HG03175 (cell line): ENCODE results near the gene RPS25.
"Not testable (repeated sequence)": the region's sequence is repeated elsewhere in the genome, so short reads cannot be mapped to it uniquely, and the experiment has no call there.

Experiments used
- ATAC-seq: cut with Tn5 transposase; IDR thresholded peaks from one replicate; pipeline ENCODE4 v1.9.1; 2021; ENCODE audit warnings: mild to moderate bottlenecking, moderate library complexity; ENCODE audit not compliant: unreplicated experiment

Gene RPS25

GRCh38 chr11:119018074-119018938 is at the start of gene RPS25, which contains the start of gene TRAPPC4:
Gene RPS25, minus strand, starts transcription at chr11:119018343. Its CDS starts 59 bp downstream, at chr11:119018284.
Gene TRAPPC4, plus strand, starts transcription at chr11:119018766. Its CDS starts 30 bp downstream, at chr11:119018796.
- peak; percentile 92 for ATAC-seq

- ATAC-seq, result peak; percentile 95
Measured at GRCh38 chr11:119067371-119068222, 49.5 kb upstream of the RPS25 start, which contains the start of gene VPS11. Gene VPS11, plus strand, starts transcription at chr11:119067818. Its CDS starts 6 bp downstream, at chr11:119067824.

- ATAC-seq, result no peak
Measured at GRCh38 chr11:119065369-119065768, 47.2 kb upstream of the RPS25 start.

- ATAC-seq, result no peak
Measured at GRCh38 chr11:119062779-119063178, 44.6 kb upstream of the RPS25 start.

- ATAC-seq, result no peak
Measured at GRCh38 chr11:119061256-119061655, 43.1 kb upstream of the RPS25 start.

GRCh38 chr11:119059128-119059527 is 41.0 kb upstream of the RPS25 start:
- ATAC-seq, result not testable (repeated sequence)

- peak; percentile 89 for ATAC-seq
Measured at GRCh38 chr11:119057000-119057769, 39.0 kb upstream of the RPS25 start, which contains the start of gene HYOU1. Gene HYOU1, minus strand, starts transcription at chr11:119057205. Its CDS starts 1,045 bp downstream, at chr11:119056160.

GRCh38 chr11:119056421-119056999 is 38.4 kb upstream of the RPS25 start:
- ATAC-seq, result peak; percentile 15

GRCh38 chr11:119055901-119056300 is 37.8 kb upstream of the RPS25 start:
- ATAC-seq, result no peak

- no peak for ATAC-seq
Measured at GRCh38 chr11:119054418-119054817, 36.3 kb upstream of the RPS25 start.

GRCh38 chr11:119052163-119052814 is 34.1 kb upstream of the RPS25 start:
- no peak for ATAC-seq

GRCh38 chr11:119051440-119052162 is 33.5 kb upstream of the RPS25 start:
- no peak for ATAC-seq

- no peak for ATAC-seq
Measured at GRCh38 chr11:119049081-119049480, 30.9 kb upstream of the RPS25 start.

- no peak for ATAC-seq
Measured at GRCh38 chr11:119048644-119049043, 30.5 kb upstream of the RPS25 start.

- no peak for ATAC-seq
Measured at GRCh38 chr11:119047205-119047604, 29.1 kb upstream of the RPS25 start.

- ATAC-seq, result no peak
Measured at GRCh38 chr11:119046489-119046888, 28.3 kb upstream of the RPS25 start.

- no peak for ATAC-seq
Measured at GRCh38 chr11:119044708-119045107, 26.6 kb upstream of the RPS25 start.

- no peak for ATAC-seq
Measured at GRCh38 chr11:119042927-119043326, 24.8 kb upstream of the RPS25 start.
